GM19468 (cell line): ENCODE measurements around the gene AP2S1.
"Not testable (repeated sequence)": the region's sequence is repeated elsewhere in the genome, so short reads cannot be mapped to it uniquely, and the experiment has no call there.

Experiments
- ATAC-seq: cut with Tn5 transposase; IDR thresholded peaks from one replicate; pipeline ENCODE4 v1.9.1; 2021; ENCODE audit warnings: mild to moderate bottlenecking, moderate library complexity, moderate number of reproducible peaks; ENCODE audit not compliant: unreplicated experiment; ENCODE audit errors: extremely low read depth

Gene AP2S1

GRCh38 chr19:46868025-46868802 is 17.6 kb upstream of the AP2S1 start:
- ATAC-seq, result no peak

GRCh38 chr19:46867170-46867569 is 16.5 kb upstream of the AP2S1 start:
- no peak for ATAC-seq

DNA sequence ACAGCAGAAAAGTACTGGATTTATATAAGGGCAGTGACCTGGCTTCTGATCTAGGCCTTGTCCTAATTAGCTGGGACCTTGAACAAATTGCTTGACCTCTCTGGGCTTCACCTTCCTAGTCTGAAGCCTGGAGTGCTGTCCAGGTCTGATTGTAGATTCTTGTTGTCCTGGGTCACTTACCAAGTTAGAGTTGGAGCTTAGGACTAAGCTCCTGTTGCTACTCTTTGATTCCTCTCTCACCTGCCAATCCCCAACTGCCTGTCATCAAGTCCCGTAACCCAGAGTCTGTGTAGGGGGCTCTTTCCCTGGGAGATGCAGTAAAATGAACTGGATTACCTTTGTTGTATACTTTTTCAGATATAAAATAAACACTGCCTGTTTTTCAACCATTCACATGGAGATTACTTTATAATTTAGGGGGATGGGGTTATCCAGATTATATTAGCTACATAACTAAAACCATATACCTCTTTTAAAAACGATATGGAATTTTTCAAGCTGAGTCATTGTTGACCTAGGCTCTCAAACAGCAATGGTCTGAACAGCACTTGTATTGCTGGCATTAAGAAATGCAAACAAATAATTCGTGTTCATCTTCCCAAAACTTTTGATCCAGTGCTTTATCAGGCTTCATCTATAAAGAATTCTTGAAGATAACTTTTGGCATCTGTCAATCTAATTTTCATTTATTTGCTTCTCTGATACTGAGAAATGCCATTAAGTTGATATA is 15.9 kb upstream of the AP2S1 start:
- ATAC-seq, result no peak

GRCh38 chr19:46863818-46864629 is 13.4 kb upstream of the AP2S1 start:
- ATAC-seq, result no peak

- no peak for ATAC-seq
These were observed 12.5 kb upstream of the AP2S1 start for GRCh38 chr19:46862974-46863632.

GRCh38 chr19:46862503-46862834 is 11.8 kb upstream of the AP2S1 start:
- no peak for ATAC-seq

GRCh38 chr19:46861691-46862502 is 11.3 kb upstream of the AP2S1 start:
- ATAC-seq, result no peak

DNA sequence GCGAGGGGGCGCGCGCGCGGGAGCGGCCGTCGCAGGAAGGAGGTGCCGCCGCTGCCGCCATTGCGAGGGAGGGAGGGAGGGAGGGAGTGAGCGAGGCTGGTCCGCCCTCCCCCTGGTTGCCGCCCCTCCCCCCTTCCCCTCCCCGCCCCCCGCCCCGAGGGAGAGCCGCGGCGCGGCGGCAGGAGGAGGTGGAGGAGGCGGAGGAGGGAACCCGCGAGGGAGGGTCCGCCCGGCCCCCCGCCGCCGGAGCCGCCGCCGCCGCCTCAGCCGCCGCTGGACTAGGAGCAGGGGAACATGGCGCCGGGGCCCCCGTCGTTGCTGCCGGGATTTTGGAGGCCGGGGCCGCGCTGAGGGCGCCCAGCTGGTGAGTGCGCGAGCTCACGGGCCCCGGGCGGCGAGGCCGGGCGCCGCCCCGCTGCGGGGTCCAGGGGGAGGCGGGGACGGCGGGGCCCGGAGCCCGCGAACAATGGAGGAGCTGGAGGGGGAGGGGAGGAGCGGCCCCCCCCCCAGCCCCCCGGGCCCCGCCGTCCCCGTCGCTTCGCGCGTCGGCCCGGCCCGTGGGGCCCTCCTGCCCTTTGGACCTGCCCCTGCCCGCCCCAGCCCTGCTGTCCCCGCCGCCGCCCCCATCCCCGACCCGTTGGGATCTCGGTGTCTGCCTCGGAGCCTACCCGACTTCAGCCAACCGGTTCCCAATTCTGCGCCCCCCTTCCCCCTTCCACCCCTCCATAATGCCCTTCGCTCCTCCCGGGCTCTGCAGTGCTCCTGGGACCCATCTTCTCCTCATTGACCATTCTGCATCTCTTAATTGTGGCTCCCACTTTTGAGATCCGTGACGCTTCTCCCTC is 10.4 kb upstream of the AP2S1 start, which contains the start of gene ARHGAP35:
Gene ARHGAP35 (plus strand): TSS at position 152 of the 845 bp plus-strand sequence. CDS start 57,679 bp downstream, outside the sequence.
- ATAC-seq, result no peak

DNA sequence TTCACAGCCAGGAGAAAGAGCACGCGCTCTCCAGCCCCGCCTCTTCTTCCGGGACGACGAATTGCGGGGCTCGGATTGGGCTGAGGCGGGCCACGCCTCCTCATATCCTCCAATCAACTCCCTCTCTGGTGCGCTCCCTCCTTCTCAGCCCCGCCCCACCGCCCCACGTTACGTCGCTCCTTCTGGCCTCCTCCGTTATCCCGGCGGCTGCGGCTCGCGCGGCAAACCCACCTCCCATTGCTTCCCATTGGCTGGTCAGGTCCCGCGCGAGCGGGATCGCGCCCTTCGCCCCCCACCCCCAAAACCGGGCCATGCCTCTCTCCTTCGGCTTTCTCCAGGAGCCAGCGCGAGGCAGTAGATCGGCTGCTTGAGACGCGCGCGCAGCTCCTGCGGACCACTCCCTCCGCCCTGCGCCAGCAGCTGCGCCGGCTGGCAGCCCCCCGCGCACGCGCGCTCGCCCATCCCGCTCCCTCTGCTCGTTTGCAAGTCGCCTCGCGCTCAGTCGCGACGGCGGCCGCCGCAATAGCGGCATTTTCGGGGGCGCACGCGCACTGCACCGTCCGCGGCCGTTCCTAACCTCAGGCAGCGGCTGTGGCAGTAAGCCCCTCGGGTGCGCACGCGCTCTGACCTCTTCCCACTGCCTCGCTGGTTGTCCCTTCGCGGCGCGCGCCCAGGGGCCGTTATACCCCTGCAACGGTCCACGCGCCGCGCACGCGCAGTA is 9.6 kb upstream of the AP2S1 start:
- peak; percentile 44 for ATAC-seq

DNA sequence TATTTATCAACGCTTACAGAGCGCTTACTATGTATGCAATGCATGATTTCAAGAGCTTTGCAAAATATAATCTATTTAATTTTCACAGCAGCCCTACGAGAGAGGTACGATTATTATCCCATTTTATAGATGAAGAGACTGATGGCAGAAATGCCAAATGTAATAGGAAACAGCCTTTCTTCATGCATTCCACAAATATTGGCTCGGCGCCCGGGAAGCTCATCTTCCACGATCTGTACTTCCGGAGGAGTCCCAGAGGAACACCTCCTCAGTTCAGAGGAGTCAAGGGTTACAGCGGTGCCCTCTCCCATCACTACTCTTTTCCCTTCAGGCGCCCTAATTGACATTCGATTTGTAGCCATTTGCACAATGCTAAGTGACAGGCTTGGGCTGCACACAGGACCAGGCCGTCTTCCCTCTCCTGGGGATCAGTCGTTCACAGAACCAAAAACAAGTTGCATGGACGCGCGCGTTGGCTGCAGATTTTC is 9.0 kb upstream of the AP2S1 start:
- ATAC-seq, result no peak

DNA sequence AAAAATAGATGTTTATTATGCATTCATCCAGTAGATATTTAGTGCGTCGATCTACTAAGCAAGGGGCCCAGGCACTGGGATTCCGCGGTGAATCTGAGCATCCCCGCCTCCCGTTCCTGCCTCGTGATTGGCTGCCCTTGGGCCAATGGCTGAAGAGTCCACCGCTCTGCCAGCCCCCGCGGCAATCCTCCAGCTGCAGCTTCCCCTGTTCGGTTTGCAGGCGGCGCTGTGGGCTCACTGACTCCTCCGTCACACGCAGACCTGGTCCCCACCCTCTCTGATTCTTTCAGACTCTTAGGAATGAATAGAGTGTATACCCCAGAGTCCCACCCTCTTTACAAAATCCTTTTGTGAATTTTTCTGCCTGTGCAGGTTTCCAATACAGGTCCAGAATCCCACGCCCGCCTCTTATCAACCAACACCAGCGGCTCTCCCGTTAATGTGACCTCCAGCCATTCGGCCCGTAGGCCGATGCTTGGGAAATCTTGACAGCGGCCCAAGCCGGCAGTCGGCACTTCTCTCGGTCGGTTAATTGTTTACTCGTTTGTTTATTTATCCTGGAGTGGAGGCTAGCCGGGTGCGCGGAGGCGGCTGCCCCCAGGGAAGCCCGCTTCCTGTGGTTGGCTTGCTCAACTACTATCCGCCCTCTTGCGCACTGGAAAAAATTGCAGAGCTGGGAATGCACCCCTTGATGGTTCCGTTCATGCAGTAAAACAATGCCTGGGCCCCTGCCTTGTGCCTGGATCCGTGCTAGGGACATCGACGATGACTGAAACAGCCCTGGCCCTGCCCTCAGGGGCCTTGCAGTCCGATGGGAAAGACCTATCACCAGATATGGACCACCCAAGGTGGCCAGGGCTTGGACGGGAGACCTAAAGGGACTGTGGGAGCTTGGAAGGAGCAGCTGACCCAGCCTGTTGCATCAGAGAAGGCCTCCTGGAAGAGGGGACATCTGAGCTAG is 5.7 kb upstream of the AP2S1 start:
- ATAC-seq, result no peak

GRCh38 chr19:46854698-46855097 is 4.1 kb upstream of the AP2S1 start:
- ATAC-seq, result not testable (repeated sequence)

DNA sequence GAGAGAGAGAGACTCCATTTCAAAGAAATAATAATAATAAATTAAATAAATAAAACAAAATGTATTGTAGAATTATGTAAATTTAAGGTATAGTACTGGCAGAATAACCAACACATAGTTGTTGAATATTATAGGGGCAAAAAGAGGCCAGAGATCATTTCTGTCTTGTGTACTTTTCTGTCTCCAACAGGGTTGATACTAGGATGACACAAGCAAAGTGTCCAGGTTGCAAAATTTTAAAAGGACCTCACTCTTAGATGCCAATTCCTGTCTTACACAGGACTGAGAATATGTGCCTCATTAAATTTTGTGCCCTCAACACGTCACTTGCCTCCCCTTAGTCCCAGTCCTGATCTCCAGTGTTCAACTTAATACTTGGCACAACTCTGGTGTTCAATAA is 2.2 kb upstream of the AP2S1 start:
- no peak for ATAC-seq

DNA sequence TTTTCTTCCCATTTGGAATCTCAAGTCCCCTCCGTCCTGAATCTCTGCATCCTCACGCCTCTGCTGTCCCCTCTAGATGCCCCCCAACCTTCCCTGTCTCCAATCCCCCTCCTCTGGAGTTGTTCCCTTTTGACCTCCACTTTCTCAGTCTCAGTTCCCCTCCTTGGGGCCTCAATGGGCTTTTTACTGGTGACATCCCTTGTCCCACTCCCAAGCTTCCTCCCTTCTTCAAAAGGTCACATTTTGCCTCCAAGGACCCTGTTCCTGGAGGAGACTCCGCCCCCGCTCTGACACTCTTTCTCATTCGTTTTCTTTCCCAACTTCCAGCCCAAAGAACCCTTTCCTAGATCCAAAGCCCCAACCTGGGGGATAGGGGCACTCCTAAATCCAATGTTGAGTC is 1.0 kb downstream of the AP2S1 start:
- ATAC-seq, result no peak

DNA sequence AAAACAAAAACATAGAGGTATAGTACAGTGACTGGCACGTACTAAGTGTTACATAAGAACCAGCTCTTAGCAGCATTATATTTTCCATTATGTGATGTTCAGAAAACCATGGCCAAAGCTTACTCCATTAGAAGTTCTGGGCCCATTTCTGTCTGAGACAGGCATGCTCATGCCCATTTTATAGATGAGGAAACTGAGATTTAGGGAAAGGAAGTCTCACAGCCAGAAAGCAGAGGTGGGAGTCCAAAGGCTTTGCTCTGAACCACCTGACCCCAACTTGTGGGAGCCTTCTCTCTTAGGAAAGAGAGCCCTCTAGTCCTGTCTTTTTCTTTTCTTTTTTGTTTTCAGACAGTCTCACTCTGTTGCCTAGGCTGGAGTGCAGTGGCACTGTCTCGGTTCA is 2.3 kb downstream of the AP2S1 start:
- no peak for ATAC-seq

GRCh38 chr19:46847528-46847927 is 3.1 kb downstream of the AP2S1 start:
- no peak for ATAC-seq

GRCh38 chr19:46845959-46846459 is 4.6 kb downstream of the AP2S1 start:
- no peak for ATAC-seq
